Measurements from ENCODE around the gene RPS6KA5.

Gene RPS6KA5

DNA sequence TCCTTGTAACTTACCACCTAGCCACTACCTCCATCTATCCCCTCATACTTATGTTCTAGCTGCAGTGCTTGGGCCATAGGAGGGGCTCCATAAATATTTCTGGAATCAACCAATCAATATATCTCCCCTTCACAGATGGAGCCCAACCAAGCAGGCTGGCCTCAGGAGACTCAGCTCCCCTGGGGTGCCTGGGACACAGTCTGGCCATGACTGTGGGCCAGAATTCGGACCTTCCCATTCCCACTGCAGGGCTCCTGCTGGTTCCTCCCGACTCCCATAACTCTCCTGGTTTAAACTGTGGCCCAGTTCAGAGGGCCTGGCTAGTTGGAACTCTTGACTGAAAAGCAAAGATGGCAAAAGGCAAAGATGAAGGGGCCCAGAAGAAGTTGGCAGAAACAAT, 257.2 kb downstream of the RPS6KA5 start:
- no peak for DNase-seq

GRCh38 chr14:90799420-90799819, 261.0 kb downstream of the RPS6KA5 start:
- DNase-seq = no peak

DNA sequence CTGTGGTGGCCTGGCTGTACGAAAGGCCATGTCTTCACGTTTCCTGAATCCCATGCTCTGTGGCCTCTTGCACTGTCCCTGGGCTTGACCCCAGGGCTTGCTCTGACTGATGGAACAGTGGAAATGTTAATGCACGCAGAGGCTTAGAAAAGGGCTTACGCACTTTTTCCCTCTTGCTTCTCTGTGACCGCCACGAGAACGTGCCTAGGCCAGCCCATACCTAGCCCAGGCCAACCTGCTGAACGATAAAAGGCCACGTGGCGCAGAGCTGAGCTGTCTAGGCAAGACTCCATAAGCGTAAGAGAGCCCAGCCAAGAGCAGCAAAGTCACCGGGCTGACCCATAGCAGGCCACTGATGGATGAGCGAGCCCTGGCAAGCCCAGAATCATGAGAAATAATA, 262.5 kb downstream of the RPS6KA5 start:
- no peak for DNase-seq
